ENCODE results near the gene CCNG1.

Gene CCNG1

DNA sequence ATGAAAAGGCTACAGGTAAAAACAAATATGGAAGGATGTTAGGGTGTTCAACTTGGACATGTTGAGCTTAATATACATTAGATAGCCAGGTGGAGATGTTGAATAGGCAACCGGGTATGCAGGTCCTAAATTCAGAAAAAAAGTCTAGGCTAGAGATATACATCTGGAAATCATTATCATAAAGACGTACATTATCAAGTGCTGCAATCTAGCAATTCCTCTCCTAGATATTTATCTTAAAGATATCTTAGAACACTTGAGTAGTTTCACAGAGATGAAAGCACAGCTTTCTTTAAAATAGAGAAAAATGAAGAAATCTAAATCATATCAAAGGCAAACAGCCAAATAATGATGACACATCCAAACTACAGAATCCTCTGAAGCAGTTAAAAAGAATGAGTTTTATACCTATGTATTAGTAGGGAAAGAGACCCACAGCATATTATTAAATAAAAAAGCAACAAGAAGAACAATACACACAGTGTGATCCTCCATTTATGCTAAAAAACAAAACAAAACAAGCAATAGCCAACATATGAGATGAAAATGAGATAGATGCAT lies 18.7 kb downstream of the CCNG1 start:
- TF ChIP-seq, protein P1, sequence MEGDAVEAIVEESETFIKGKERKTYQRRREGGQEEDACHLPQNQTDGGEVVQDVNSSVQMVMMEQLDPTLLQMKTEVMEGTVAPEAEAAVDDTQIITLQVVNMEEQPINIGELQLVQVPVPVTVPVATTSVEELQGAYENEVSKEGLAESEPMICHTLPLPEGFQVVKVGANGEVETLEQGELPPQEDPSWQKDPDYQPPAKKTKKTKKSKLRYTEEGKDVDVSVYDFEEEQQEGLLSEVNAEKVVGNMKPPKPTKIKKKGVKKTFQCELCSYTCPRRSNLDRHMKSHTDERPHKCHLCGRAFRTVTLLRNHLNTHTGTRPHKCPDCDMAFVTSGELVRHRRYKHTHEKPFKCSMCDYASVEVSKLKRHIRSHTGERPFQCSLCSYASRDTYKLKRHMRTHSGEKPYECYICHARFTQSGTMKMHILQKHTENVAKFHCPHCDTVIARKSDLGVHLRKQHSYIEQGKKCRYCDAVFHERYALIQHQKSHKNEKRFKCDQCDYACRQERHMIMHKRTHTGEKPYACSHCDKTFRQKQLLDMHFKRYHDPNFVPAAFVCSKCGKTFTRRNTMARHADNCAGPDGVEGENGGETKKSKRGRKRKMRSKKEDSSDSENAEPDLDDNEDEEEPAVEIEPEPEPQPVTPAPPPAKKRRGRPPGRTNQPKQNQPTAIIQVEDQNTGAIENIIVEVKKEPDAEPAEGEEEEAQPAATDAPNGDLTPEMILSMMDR (conservative IDR thresholded peaks at IDR 0.05; ENCODE audit: control insufficient read depth, insufficient read depth, low read depth, low read length), result no peak
- no peak for DNase-seq (ENCODE audit: low read depth)
- no peak overlapping the region for H3K4me3 ChIP-seq (ENCODE audit: control insufficient read depth, low read depth, low read length)

DNA sequence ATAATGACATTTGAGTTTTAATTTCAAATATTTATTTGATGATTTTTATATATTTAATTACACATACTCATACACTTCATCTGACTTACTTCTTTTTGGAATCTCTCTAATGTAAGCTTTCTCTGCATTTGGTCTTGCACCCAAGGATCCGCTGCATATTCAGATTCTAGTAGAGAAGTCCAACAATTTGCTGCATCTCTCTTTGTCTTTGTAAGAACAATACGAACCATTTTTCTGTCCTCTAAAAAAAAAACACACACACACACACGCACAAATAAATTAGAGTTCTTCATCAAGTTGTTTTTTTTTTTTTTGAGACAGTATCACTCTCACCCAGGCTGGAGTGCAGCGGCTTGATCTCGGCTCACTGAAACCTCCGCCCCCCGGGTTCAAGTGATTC lies 19.4 kb downstream of the CCNG1 start:
- TF ChIP-seq, protein P1 (conservative IDR thresholded peaks at IDR 0.05; ENCODE audit: control insufficient read depth, insufficient read depth, low read depth, low read length), result no peak
- DNase-seq (ENCODE audit: low read depth), result no peak
- no peak overlapping the region for H3K4me3 ChIP-seq (ENCODE audit: control insufficient read depth, low read depth, low read length)

DNA sequence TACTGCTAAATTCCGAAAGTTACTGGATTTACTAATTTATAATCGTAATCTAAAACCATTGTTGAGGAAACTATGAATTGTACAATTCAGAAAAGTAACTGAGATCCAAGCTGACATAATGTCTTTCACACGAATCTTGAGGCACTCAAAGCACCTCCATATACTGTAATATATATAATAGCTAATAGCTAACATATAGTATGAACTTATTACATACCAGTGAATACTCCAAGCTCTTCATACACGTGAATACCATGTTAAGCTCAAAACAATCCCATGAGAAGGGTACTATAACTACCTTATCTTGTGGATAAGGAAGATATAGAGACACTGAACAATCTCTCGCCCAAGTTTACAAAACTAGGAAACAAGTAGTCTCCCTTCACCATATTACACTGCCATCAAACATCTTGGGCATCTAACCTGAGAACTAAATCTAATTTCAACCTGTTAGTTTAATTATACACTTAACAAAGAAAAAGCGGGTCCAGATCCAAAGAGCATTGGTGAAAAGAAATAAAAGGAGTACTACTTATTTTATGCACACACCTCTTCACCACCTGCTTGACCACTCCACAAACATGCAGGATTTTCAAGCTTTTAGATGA lies 21.5 kb downstream of the CCNG1 start:
- TF ChIP-seq, protein P1 (conservative IDR thresholded peaks at IDR 0.05; ENCODE audit: control insufficient read depth, insufficient read depth, low read depth, low read length), result no peak
- peak overlapping the region; percentile 71 for H3K4me3 ChIP-seq (ENCODE audit: control insufficient read depth, low read depth, low read length)
- DNase-seq (ENCODE audit: low read depth), result no peak

DNA sequence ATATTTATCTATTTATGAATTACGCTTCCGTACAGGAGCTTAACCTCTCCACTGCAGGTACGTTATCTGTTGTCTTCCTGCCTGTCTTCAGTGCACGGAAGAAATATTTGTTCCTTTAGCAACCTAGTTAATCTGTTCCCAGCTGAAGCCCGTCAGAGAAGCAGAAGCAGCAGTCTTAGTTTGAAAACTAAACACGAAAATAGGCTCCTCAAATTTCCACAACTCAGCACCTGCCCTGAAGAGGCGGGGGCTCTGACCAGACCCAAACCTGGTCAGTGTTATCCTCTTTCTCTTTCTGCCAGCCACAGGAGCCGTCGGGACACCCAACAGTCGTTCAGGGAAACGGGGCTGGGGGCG lies 22.0 kb downstream of the CCNG1 start:
- TF ChIP-seq, protein P1 (conservative IDR thresholded peaks at IDR 0.05; ENCODE audit: control insufficient read depth, insufficient read depth, low read depth, low read length), result no peak
- DNase-seq (ENCODE audit: low read depth), result no peak
- H3K4me3 ChIP-seq (ENCODE audit: control insufficient read depth, low read depth, low read length), result peak overlapping the region; percentile 71

DNA sequence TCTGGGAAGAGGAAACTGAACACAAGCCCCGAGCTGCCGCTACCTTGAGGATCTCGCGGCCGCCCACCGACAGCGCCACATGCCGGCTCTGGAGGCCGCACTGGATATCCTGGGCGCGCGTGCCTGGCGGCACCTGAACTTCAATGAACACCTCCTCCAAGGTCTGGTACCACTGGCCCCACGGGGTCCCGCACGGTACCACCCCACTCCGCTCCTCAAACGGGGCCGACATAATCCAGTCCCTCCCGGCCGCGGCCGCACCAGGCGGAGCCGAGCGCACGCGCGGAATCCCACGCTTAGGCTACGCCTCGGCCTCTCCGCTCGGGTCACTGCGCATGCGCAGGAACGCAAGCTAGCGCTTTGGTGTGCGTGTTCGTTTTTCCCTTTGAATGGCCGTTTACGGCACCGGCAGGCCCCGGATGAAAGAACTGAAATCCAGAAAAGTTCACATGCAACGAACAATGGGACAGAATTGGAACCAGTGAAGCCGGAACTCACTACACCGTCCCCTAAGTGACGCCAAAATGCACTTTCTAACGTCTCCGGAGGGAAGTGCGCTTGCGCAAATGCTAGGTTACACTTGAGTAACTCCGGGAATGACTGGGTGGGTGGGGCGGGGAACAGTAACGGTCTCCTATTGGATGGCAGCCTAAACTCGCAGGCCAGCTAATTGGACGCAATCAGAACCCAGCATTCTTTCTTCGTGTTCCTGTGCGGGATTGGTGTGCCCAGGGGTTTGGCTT lies 22.6 kb downstream of the CCNG1 start, which contains the start of gene NUDCD2:
Gene NUDCD2 (minus strand): TSS at position 284 of the 743 bp plus-strand sequence. CDS start 52 bp downstream, at position 232.
- DNase-seq (ENCODE audit: low read depth), result peak; percentile 99
- TF ChIP-seq, protein P1 (conservative IDR thresholded peaks at IDR 0.05; ENCODE audit: control insufficient read depth, insufficient read depth, low read depth, low read length), result no peak
- peak within 1 kb of the TSS; percentile 71 for H3K4me3 ChIP-seq (ENCODE audit: control insufficient read depth, low read depth, low read length)

DNA sequence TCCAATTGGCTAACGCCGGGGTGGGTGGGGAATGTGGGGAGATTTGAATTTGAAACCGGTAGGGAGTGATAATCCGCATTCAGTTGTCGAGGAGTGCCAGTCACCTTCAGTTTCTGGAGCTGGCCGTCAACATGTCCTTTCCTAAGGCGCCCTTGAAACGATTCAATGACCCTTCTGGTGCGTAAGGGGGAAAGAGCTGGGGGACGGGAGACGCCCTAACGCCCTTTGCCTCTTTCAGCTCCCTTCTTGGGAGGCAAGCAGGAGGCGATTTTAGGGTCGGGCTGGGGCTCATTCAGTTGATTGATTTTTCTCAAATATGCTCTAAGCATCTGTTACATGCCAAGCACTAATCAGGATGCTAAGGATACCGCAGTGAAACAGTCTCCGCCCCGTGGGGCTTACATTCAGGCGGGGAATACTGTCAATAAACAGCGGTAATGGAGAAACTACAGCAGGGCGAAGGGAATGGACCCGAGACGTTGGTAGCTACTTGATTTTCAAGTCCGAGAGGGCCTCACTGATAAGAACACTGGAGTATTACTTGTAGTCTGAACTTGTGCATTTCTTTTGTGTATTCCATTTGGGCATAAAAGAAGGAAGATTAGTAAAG lies 23.3 kb downstream of the CCNG1 start, which contains the start of gene HMMR:
Gene HMMR (plus strand): TSS at position 71 of the 610 bp plus-strand sequence. CDS start 61 bp downstream, at position 132.
- H3K4me3 ChIP-seq (ENCODE audit: control insufficient read depth, low read depth, low read length), result peak within 1 kb of the TSS; percentile 71
- TF ChIP-seq, protein P1 (conservative IDR thresholded peaks at IDR 0.05; ENCODE audit: control insufficient read depth, insufficient read depth, low read depth, low read length), result no peak
- DNase-seq (ENCODE audit: low read depth), result no peak
